ENCODE measurements around the gene LARGE2.

Gene LARGE2

DNA sequence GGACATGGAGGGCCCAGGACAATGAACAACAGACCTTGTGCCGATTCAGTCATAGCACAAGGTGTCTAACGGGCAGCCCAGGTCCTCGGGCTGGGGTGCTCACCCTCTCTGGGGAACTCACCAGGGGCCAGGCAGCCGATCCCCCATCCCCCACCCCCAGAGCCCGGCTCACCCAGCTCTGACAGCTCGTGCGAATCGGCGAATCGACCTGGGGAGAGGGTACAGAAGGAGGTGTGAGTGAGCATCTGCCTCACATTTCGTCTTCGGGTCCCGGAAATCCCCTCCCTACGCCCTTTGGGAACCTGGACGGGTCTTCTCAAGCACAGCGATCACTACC is 5.2 kb upstream of the LARGE2 start:
- no peak for DNase-seq

DNA sequence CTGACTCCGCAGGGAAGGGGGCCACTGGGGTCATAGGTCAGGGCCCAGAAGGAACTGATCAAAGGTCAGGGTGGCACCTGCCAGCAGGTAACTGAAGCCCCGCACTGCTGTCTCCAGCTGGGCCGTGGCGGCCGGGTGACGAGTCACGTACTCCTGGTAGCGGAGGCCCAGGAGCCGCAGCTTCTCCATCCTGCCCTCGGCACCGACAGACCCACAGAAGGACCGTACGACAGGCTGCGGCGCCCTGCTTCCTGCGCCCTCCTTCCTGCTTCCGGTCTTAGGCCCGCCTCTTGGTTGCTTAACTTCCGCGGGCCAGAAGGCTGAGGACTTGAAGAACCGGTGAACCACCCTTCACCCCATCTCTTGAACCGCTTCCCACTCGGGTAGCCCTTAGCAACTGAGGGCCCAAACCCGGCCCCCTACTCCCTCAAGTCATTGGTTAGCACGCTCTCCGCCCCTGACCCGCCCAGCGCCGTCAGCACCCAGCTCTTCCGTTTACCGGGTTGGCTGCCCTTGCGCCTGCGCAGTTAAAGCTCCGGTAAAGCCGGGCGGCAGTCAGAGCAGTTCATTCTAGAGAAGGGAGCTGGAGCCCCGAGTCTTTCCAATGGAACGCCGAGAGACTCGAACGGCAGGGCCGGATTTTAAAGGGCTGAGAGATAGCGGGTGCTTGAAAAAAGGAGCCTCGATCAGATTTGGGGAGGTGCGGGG is 4.7 kb upstream of the LARGE2 start, which contains the start of gene PEX16:
Gene PEX16, minus strand, starts transcription at position 255 of the 708 bp plus-strand sequence. Its CDS starts 66 bp downstream, at position 189.
- peak; percentile 98 for DNase-seq

DNA sequence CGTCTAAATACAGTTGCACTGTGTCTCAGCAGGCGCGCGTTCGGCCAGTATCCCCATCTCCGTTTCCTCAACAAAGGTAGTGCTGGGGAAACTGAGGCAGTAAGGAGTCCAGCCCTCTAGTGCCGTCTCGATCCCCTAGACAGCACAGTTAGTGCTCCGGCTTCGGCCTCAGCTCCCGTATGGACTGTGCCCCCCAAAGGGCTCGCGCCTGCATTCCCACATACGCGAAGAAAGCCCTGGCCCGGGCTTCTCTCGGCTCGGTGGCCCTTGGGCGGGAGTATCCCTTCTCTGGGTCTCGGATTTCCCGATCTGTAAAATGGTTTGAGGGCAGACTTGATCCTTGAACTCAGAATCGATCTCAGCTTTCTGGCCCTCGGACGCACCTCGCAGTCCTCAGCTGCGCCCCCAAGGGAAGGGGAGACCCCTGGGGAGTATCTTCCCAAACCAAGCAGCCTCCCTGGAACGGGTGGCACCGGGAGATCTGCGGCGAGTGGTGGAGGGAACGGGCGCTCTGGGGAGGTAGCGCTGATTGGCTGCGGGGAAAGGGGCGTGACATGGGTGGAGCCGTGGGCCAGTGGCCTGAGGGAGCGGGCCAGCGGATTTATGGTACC is 4.0 kb upstream of the LARGE2 start:
- DNase-seq = peak; percentile 80

DNA sequence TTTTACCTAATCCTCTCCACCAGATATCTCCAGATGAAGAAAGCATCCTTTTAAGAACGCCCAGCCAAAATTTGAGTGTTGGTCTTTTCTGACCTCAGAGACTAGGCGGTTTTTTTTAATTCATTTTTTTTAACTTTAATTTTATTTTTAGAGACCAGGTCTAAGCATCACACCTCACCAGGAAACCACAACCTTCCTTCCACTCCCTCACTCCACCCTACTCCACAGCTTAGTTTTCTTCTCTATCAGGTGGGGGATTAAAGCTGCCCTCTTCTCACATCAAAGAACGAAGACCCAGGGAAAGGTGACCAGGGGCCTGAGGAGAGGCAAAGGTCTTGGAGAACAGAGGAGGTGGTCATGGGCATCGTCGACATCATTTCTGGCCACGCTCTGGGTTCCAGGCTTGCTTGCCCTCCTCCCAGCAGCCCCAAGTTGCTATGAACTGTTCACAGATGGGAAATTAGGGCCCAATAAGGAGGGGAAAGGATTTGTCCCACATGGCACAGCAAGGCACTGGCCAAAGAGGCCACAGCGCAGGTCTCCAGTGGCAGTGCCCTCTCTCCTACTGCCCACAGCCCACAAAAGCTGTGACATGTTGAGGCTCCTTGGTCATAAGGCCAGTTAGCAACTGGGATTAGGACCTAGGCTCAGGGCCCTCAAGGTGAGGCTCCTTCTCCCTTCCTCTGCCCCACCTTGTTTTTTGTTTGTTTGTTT is 3.3 kb upstream of the LARGE2 start:
- no peak for DNase-seq

DNA sequence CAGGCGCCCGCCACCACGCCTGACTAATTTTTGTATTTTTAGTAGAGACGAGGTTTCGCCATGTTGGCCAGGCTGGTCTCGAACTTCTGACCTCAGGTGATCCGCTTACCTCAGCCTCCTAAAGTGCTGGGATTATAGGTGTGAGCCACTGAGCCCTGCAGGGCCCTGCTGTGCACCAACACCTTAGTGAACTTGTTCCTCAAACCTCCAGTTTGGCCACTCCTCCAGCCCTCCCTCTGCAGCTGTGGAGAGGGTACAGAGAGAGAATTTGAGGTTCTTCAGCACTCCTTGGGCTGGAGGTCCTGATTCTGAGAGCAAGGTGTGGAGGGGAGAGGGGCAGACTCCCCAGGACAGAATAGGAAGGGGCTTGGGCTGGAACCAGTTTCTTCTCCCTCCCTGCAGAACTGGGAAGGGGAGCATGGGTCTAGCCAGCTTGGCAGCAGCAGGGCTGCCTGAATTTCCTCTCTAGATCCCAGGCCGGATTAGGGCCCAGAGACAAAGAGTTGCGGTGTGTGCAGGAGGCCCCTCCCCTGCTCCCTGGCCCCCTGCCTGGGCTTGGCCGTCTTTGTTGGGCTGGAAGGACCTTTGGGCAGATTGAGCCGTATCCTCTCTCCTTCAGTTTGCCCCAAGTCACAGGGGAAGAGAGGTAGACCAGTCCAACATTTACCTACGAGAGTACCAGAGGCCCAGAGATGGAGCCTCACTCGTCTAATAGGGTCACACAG is 2.5 kb upstream of the LARGE2 start:
- no peak for DNase-seq

DNA sequence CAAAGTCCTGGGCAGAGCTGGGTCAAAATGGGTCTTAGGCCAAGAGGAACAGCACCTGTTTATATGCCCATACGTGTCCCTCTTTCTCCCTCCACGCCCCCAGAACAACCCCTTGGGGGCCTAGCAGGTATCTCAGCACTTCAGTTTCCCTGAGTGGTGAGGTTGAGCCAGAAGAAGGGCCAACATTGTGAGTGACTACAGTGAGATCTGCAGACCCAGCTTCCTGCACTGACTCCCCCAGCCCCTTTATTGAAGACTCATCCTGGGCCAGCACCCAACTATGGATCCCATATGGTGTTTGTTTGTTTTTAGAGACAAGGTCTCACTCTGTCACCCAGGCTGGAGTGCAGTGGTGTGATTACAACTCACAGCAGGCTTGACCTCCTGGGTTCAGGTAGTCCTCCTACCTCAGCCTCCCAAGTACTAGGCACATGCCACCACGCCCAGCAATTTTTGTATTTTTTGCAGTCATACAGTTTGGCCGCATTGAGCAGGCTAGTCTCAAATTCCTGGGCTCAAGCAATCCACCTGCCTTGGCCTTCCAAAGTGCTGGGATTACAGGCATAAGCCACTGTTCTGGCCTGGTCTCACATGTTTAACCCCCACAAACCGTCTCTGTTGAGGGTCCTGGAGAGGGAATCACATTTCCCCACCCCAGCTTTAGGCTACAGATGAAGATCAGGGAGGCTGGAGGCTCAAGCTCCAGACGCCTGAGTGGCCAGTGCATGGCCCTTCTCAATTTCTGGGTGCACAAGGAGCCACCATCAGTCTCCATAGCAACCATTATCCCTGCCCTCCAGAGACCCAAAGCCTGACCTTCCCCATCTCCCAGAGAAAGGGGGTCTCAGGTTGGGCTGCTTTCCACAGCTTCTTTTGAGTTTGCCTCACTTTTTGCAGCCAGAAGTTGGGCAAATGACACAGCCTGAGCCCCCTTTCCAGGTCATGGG is 1.7 kb upstream of the LARGE2 start:
- no peak for DNase-seq

DNA sequence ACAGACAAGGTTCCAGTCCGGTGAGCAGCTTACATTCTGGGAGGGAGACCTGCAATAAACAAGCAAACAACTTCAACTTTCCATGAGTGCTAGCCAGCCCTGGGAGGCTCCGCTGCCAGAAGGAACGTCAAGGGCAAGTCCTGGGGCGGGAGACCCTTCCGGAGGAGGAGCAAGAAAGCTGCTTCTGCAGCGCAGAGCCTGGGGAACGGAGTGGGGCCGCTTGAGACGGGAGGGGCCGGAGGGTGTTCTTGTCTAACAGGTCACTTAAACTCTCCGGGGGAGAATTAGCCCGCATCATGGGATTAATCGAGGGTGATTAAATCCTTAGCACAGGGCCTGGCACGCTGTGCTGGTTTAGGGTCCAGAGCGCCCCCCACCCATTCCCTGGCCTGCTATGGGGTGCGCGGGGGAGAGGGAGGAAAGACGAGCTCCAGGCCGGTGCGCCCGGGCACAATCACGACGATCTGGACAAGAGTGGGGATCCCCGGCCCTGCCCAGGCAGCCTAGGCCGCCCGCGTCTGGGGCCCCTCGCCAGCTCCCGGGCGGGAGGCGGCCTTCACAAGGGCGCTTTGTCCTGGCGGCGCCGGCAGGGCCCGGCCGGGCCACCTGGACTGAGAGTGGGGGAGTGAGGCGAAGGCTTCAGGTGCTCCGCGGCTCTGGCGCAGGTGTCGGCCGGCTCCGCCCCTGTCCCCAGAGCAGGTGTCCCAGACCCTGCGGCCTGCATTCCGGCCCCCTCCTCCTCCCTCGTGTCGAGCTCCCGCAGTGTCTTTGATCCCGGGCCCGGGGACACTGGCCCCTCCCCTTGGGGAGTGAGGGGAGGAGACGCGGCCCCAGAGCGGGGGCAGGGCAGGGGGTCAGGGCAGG is 663 bp upstream of the LARGE2 start:
- DNase-seq = peak; percentile 67

DNA sequence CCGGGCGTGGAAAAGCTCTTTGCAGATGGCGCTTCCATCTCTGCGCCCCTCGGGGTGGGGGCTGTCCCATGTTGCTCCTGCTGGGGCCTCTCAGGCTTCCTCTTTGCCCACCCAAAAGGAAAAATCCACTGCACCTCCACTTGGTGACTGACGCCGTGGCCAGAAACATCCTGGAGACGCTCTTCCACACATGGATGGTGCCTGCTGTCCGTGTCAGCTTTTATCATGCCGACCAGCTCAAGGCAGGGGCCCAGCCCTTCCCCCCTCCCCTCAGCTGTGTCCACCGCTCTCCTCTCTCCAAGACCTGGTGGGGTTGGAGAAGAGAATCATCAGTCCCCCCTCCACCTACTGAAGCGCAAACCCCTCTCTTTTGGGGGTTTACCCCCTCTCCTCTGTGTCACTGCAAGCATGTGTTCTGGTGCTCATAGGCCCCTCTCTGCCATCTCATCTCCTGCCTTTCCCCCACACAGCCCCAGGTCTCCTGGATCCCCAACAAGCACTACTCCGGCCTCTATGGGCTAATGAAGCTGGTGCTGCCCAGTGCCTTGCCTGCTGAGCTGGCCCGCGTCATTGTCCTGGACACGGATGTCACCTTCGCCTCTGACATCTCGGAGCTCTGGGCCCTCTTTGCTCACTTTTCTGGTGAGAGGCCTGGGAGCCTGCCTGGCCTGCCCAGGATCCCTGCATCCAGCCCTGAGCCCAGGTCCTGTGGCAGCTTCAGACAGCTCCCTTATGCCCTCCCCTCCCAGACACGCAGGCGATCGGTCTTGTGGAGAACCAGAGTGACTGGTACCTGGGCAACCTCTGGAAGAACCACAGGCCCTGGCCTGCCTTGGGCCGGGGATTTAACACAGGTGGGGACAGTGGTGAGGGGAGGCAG is 1.8 kb downstream of the LARGE2 start:
- DNase-seq = no peak

DNA sequence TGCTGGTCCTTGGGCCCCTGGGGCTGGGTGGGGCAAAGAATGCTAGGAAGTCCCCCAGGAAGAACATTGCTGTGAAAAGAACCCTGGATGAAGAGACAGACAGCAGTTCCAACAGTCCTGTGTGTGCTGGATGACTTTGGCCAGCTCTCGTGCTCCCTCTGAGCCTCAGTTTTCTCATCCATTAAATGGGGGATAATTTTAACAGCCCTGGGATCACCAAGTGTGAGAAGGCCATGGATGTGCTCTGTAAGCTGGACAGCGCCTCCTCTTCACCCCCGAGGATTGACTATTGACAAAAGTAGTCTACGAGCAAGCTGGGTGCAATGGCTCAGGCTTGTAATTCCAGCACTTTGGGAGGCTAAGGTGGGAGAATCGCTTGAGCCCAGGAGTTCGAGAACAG is 2.5 kb downstream of the LARGE2 start:
- no peak for DNase-seq

DNA sequence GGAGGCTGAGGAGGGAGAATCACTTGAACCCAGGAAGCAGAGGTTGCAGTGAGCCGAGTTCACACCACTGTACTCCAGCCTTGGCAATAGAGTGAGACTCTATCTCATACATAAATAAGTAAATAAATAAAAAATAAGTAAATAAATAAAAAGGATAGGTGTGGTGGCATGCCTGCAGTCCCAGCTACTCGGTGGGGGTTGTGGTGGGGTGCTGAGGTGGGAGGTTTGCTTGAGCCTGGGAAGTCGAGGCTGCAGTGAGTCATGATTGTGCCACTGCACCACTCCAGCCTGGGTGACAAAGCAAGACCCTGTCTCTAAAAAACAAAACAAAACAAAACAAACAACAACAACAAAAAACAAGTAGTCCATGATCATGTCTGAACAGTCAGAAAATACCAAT is 3.1 kb downstream of the LARGE2 start:
- DNase-seq = no peak

DNA sequence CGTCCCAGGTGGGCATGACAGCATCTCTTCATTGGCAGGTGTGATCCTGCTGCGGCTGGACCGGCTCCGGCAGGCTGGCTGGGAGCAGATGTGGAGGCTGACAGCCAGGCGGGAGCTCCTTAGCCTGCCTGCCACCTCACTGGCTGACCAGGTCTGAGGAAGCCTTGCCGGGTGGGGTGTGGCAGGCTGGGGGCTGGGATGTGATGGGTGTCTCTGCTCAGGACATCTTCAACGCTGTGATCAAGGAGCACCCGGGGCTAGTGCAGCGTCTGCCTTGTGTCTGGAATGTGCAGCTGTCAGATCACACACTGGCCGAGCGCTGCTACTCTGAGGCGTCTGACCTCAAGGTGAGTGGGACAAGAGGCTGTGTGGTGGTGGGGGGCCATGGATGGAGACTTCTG is 3.5 kb downstream of the LARGE2 start:
- no peak for DNase-seq

DNA sequence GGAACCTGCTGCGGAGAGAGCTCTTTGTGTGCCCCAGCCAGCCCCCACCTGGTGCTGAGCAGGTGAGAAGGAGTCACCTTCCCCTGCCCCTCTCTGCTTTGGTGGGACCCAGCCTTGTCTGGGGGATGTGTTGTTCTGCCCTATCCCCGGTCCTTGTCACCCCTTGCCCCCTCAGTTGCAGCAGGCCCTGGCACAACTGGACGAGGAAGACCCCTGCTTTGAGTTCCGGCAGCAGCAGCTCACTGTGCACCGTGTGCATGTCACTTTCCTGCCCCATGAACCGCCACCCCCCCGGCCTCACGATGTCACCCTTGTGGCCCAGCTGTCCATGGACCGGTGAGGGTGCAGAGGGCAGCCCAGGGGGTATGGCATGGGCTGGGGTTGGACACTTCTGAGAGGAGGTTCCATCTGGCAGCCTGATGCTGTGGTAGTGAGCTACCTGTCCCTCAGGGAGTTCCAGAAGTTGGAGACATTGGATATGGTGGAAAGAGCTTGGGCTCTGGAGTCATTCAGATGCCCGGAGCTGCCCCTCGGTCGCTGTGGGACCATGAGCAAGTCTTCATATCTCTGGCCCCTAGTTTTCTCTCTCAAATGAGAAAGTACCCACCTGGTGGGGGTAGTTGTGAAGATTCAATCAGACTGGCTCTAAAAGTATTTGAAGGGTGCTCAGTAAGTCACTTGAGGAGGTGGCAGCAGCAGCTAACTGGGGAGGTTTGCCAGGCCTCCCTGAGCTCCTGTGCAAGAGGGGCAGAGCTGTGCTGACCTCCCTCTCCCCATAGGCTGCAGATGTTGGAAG is 4.3 kb downstream of the LARGE2 start:
- DNase-seq = no peak

DNA sequence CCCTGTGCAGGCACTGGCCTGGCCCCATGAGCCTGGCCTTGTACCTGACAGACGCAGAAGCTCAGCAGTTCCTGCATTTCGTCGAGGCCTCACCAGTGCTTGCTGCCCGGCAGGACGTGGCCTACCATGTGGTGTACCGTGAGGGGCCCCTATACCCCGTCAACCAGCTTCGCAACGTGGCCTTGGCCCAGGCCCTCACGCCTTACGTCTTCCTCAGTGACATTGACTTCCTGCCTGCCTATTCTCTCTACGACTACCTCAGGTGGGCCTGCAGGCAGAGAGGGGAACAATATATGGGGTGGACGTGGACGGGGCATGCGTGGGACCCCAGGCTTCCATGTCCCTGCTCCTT is 4.9 kb downstream of the LARGE2 start:
- DNase-seq = no peak

DNA sequence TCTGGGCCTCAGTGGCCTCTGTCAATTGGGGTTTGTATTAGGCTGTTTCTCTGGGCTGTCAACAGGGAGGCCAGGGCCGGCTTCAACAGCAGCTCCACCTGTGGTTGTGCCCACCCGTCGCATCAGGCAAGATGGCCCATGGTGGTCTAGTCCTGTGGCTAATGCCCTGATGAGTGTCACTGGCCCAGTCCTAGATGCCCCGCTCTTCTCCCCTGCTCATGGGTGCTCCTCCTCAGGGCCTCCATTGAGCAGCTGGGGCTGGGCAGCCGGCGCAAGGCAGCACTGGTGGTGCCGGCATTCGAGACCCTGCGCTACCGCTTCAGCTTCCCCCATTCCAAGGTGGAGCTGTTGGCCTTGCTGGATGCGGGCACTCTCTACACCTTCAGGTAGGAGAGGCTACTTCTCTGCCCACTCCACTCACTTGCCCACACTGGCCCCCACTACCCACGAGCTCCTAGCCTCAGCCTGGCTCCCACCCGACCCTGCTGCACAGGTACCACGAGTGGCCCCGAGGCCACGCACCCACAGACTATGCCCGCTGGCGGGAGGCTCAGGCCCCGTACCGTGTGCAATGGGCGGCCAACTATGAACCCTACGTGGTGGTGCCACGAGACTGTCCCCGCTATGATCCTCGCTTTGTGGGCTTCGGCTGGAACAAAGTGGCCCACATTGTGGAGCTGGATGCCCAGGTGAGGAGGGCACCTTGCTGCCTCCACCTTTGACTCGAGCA is 5.4 kb downstream of the LARGE2 start:
- no peak for DNase-seq

DNA sequence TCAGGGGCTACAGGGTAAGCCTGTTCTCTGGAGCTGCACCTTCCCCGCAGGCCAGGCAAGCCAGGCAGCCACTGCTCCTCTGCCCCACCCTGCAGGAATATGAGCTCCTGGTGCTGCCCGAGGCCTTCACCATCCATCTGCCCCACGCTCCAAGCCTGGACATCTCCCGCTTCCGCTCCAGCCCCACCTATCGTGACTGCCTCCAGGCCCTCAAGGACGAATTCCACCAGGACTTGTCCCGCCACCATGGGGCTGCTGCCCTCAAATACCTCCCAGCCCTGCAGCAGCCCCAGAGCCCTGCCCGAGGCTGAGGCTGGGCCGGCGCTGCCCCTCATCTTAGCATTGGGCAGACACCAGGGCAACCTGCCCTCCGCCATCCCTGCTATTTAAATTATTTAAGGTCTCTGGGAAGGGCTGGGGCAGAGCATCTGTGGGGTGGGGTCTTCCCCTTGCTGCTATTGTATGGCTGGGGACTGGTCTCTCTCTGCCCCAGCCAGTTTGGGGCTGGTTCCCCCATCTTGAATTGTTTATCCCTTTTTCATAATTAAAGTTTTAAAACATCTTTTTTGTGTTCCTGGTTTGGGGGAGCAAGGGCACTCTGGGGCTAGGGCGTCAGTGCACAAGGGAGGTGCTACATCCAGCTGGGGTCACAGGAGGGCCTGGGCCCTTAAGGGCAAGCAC is 6.2 kb downstream of the LARGE2 start:
- no peak for DNase-seq

DNA sequence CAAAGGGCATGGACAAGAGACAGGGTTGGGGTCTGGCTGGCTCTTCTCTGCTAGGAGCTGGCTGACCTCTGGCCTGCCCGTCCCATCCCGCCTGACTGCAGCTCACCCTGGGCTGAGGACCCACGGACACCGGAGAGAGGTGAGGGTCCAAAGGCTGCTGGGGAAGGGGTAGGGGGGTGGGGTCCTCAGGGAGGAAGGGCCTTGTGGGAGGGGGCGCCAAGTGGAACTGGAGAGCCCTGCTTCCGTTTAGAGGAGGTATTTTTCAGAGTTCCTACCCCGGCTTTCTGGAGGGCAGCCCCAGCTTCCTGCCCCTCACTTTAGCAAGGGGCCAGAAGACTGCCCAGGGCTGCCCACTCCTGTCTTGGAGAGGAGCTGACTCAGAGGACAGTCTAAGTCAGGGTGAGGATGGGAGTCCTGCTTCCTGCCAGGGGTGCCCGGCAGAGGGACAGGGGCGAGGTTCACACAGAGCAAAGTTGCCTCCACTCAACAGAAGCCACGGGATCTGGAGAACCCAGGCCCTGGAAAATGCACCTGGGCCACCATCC is 7.1 kb downstream of the LARGE2 start:
- no peak for DNase-seq

DNA sequence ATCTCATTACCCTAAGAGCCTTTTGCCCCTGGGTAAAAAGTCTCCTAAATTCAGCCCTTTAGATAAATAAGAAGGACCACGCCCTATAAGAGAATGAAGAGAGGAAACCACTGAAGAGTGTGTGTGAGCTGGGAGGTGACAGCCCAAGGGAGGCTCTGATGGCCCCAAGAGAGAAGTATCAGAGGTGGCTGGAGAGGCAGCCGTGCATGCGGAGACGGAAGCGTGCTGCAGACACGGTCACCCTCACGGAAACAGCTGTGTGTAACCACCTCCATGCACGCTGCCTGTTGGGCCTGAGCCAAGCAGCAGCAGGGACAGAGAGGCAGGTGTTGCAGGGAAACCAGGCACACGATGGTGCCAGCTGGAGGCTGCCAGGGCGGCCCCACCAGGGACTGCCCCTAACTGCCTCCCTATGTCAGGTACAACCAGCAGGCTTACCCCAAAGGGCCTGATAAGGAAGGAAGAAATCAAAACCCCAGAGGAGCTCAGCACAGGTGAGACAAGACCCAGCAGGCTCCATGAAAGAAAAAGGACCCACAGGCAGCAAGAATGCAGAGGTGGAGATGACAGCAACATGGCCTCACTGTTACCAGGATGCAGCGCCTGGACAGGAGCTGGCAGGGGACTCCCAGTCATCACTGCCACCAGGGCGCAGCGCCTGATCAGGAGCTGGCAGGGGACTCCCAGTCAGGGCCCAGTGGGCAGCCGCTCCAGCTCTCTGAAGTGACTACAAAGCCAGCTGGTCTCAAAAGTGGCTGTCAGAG is 7.8 kb downstream of the LARGE2 start:
- no peak for DNase-seq

Measured in eye (tissue), 1 donor.